SKM-1 treated with dmso at 0.1 percent for 144 hours (cell line): ENCODE data around the gene BEND6.
"Not testable (repeated sequence)": the region's sequence is repeated elsewhere in the genome, so short reads cannot be mapped to it uniquely, and the experiment has no call there.

ENCODE experiments used
- DNase-seq: peaks from one replicate; lab custom pipeline; 2025; ENCODE audit not compliant: unreplicated experiment; lab: John Stamatoyannopoulos, UW

Gene BEND6

DNA sequence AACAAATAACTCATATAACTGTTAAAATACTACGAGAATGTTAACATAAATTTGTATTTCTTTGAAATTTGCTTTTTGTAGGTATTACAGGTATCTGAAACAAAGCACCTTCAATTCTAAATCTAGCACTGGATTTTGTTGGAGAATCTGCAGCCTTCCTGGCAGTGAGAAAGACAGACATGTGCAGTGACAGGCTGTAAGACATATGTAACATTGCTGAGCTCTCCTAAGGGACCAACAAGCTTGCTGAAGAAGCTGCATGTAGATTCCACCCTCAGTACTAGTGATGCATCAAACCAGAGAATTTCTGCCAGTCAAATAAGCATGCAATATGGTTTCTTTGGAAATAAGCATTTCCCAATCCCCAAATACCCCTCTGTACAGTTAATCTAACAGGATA lies 71.1 kb downstream of the BEND6 start:
- DNase-seq: no peak

DNA sequence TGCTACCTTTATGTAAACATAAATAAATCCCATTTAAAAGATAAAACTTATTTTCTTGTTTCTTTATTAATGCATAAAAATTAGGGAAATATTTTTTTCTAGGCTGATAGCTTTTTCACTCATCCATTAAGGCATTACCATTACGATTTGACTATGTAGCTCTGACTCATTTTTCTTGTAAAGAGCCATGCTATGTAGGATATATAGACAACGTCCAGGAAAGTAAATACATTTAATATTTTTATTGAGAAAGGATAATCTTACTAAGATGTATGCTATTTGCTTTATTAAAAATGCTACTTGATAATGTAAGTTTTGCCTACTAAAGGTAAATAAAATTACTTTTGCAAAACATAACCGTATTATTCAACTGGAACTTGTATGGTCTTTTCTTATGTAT lies 72.4 kb downstream of the BEND6 start:
- DNase-seq: no peak

DNA sequence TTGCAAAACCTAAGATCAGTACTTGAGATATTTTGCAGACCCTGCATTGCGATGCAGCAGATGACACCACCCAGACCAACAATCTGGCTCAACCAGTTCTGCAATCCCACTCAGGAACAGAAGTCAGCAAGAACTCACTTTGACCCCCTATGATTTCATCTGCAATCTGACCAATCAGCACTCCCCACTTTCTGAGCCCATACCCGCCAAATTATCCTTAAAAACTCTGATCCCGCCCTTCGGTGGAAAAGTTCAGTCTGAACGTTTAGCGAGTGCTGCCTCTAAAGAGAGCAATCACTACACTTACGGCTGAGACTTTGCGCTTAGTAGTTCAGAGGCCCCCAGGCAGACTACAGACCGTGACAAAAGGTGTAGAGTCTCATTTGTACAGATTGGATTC lies 74.3 kb downstream of the BEND6 start:
- DNase-seq: no peak

GRCh38 chr6:57033228-57033627 lies 78.3 kb downstream of the BEND6 start:
- no peak for DNase-seq

DNA sequence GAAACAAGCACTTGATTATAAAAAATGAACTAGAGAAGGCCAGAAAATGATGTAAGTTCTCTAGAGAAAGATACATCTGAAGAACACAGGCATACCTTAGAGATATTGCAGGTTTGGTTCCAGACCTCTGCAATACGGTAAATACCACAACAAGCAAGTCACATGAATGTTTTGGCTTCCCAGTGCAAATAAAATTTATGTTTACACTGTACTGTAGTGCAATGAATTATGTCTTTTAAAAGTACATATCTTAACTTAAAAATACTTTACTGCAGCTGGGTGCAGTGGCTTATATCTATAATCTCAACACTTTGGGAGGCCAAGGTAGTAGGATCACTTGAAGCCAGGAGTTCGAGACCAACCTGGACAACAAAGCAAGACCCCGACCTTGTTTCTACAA lies 80.6 kb downstream of the BEND6 start:
- DNase-seq: no peak

- DNase-seq: no peak
These were observed 84.0 kb downstream of the BEND6 start for GRCh38 chr6:57038906-57039305.

DNA sequence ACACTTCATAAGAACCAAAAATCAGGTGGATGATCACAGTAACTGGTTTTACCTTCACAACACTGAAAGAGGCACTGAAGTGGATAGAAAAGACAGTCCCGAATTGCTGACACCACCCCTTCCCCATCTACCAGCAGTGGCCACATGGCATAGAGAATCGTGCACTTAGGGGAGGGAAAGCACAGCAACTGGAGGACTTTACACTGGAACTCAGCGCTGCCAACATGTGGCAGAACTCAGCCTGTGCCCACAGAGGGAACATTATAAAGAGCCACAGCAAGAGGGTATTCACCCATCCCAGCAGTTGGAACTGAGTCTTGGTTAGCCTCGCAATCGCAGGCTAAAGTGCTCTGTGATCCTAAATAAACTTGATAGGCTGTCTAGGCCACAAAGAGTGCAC lies 85.1 kb downstream of the BEND6 start:
- DNase-seq: peak; percentile 21

GRCh38 chr6:57044061-57044460 lies 89.2 kb downstream of the BEND6 start:
- not testable (repeated sequence) for DNase-seq

DNA sequence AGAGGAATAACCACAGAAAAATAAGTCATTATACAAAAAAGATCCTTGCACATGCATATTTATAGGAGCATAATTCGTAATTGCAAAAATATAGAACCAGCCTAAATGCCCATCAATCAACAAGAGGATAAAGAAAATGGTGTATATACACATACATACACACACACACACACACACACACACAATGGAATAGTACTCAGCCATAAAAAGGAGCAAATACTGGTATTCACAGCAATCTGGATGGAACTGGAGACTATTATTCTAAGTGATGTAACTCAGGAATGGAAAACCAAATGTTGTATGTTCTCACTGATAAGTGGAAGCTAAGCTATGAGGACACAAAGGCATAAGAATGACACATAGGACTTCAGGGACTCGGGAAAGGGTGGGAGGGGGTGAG lies 89.7 kb downstream of the BEND6 start:
- DNase-seq: no peak

- DNase-seq: peak; percentile 91
These were observed 91.7 kb downstream of the BEND6 start, which contains the start of gene KIAA1586 for GRCh38 chr6:57046332-57047256. TSS of gene KIAA1586 (plus strand) at chr6:57046693. CDS start at chr6:57046756, 63 bp downstream.

GRCh38 chr6:57047257-57047585 lies 92.3 kb downstream of the BEND6 start:
- DNase-seq: not testable (repeated sequence)

DNA sequence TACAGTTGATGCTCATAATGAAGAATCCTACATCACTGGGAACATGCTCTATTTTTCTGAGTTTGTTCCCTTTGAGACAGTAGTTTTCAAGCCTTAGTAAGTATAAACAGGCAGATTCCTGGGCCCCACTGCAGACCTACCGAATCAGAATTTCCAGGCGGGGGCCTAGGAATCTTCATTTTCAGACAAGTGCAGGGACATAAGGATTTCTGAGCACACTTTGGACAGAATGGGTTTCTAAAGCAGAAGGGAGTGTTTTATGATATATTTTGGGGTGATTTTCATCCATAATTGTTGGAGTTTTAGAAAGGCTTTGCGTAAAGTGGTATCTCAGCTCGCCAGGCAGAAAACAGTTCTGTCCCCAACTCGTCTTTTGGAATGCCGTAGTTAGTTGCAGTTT lies 93.0 kb downstream of the BEND6 start:
- not testable (repeated sequence) for DNase-seq

DNA sequence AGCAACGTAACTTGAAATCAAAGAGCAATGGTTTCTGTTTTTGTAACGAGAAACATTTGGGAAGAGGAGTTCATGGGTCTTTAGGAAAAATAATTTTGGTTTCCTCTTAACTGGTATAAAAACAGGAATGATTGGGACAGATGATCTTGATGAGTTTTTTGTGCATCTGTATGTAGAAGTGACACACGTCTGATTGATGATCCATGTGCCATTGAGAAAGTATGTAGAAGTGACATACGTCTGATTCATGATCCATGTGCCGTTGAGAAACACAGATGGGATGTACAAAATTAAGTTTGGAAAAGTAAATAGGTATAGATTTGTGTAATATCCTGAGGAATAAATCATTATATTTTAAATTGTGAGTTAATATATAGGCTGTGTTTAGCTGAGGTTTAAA lies 93.7 kb downstream of the BEND6 start:
- no peak for DNase-seq

DNA sequence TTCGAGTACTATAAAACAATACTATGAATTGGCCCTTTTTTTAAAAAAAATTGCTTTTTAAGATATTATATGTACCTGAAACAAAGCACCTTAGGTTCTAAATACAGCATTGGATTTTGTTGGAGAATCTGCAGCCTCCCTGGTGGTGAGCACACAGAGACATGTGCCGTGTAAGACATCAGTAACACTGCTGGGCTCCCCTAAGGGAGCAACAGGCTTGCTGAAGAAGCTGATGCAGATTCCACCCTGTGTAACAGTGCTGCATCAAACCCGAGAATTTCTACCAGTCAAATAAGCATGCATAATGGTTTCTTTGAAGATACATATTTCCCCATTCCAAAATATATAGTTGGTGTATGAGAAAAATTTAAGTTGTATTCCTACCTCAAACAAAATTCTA lies 108.9 kb downstream of the BEND6 start:
- DNase-seq: no peak

DNA sequence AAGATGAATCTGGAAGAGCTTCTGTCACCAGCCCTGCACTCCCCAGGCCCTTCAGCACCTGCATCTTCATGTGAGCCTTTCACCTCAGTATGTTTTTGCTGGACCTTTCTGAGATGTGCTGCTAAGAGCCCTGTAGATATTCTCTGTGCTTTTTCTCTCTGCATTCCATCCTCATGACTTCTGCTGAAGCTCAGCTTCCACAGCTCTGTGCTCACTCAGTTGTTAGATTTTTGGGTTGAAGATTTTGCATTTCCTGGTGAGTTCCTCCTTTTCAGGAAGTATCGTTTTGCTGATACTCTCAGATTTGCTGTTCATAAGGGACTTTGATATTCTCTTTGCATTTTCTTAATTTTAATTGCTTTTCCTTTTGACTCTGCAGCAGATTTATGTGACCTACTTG lies 109.9 kb downstream of the BEND6 start:
- no peak for DNase-seq

GRCh38 chr6:57068061-57068460 lies 113.2 kb downstream of the BEND6 start:
- DNase-seq: no peak

DNA sequence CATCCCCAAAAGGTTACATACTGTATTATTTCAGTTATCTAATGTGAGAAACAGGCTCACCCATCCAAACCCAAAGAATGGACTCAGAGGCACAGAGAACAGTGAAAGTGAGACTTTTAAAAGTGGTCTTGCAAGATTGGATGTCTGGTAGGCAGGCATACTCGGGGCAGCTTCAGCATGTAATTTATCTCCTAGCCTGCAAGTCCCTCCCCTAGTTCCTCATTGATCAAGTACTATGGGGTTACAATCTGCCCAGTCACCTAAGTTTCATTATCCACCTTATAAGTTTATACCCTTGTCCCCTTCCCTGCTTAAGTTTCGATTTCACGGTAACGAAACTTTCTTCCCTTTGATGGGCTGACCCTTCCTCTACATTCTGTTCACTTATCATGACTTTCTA lies 114.3 kb downstream of the BEND6 start:
- no peak for DNase-seq

DNA sequence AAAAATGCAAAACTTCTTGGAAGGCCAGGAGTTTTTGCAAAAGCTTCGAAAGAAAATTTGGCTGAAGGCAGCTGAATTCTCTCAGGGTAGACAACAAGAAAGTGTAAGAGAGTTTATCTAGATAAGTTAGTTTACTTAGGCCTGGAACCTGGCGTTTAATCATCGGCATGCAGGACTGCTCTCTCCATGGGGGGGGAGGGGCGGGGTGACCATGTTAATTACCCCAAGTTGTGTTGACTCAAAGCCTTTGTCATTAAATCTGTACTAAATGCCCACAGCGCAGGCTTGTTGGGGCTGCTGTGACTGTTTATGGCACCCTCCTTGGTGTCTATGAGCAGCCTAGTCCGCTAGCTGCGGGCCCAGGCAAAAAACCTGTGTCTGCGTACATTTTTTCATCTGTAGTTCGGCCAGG lies 115.0 kb downstream of the BEND6 start:
- no peak for DNase-seq

DNA sequence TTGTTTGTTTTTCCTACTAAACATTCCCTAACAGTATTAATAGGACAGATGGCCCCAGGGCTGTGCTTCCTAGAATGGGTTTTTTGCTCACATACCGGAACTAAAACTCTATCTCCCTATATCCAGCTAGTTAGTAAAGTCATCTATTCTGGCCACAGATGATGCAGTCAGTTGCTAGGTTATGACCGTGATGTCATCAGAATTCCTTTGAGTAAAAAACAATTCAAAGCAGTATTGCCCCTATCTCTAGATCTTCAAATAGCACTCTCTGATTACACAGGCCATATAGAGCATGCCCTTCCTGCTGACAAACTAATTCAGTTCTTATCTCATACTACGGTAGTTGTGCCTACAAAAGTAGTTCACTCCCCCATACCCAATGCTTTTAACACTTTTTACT lies 117.2 kb downstream of the BEND6 start:
- DNase-seq: no peak

- DNase-seq: no peak
These were observed 119.5 kb downstream of the BEND6 start for GRCh38 chr6:57074383-57074782.

DNA sequence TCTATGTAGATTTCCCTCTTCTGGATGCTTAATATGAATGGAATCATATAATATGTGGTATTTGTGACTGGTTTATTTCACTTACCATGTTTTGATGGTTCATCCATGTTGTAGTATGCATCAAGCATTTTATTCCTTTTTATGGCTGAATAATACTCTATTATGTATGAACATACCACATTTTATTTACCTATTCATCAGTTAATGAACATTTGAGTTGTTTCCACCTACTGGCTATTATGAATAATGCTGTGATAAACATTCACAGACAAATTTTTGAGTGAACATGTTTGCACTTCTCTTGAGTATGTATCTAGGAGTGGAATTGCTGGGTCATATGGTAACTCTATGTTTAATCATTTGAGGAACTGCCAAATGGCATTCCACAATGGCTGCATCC lies 120.2 kb downstream of the BEND6 start:
- no peak for DNase-seq
